Ovary (tissue), 3 donors: ENCODE measurements around the gene ITPKC.

Experiments
- EP300 ChIP-seq: sonication (generic); formaldehyde crosslinking; IDR thresholded peaks from one replicate; pipeline ENCODE4 v1.6.1; 2017; ENCODE audit warnings: antibody characterized with exemption
- TF ChIP-seq, protein P1 (sequence below), 3 donors: fragments of 450-650 bp in 2 of 3; fragments of 200-600 bp in 1 of 3; IDR thresholded peaks; one replicate each; pipeline versions ENCODE4 v1.5.1 to v1.8.0; 2016 to 2022; ENCODE audit warnings: antibody characterized with exemption in 3 of 3, mild to moderate bottlenecking in 1 of 3
- donor health status: DM: no; HTN: no; CAD: no.

GRCh38 chr19:40683437-40683836 is 33.5 kb upstream of the ITPKC start:
- TF ChIP-seq, protein P1, sequence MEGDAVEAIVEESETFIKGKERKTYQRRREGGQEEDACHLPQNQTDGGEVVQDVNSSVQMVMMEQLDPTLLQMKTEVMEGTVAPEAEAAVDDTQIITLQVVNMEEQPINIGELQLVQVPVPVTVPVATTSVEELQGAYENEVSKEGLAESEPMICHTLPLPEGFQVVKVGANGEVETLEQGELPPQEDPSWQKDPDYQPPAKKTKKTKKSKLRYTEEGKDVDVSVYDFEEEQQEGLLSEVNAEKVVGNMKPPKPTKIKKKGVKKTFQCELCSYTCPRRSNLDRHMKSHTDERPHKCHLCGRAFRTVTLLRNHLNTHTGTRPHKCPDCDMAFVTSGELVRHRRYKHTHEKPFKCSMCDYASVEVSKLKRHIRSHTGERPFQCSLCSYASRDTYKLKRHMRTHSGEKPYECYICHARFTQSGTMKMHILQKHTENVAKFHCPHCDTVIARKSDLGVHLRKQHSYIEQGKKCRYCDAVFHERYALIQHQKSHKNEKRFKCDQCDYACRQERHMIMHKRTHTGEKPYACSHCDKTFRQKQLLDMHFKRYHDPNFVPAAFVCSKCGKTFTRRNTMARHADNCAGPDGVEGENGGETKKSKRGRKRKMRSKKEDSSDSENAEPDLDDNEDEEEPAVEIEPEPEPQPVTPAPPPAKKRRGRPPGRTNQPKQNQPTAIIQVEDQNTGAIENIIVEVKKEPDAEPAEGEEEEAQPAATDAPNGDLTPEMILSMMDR (IDR thresholded peaks at IDR 0.05): no peak
- TF ChIP-seq EP300: no peak
